ENCODE results near the gene ATP5PF. TPM values are rescaled to one million over a fixed set of nuclear protein-coding genes. Genes with fewer than 3 reads are reported as not detected.

Gene ATP5PF, protein sequence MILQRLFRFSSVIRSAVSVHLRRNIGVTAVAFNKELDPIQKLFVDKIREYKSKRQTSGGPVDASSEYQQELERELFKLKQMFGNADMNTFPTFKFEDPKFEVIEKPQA
- 16.7 and 17.7 TPM in 2 replicates for total RNA-seq (2013; cell fraction: nucleolus; rRNA removed)
- 103 and 110 TPM in 2 replicates for total RNA-seq (2014; rRNA removed)
- 170 and 175 TPM in 2 replicates for total RNA-seq (2014; rRNA removed; fragmentation: Illumina TruSeq; extraction: Trizol)
- total RNA-seq (2021): 140 and 147 TPM in 2 replicates
- 191 TPM for polyA plus RNA-seq (2011; ENCODE audit: low read depth)
- polyA plus RNA-seq (2011; rRNA removed): 257 and 338 TPM in 2 replicates
- polyA plus RNA-seq (2011; cell fraction: cytosol; rRNA removed): 127 and 146 TPM in 2 replicates
- polyA plus RNA-seq (2011; cell fraction: nucleus; rRNA removed): 51.3 and 62.4 TPM in 2 replicates
- polyA plus RNA-seq (2012): 197 and 228 TPM in 2 replicates
- polyA plus RNA-seq (2014; fragmentation: Illumina TruSeq; extraction: Trizol): 534 and 796 TPM in 2 replicates
- 1,000 to 10,000 TPM; 1,189 to 1,604 TPM for polyA plus RNA-seq (2014; fragmentation: Nextera tagmentation; extraction: Ambion mirVana)
- polyA plus RNA-seq (2014; rRNA removed): 375 and 439 TPM in 2 replicates
- 100 to 1,000 TPM; 851 to 853 TPM for polyA plus RNA-seq (2016; fragmentation: Nextera tagmentation; extraction: Ambion mirVana)
- polyA minus RNA-seq (2011; rRNA and poly(A)+ RNA removed): 50.2 and 57.6 TPM in 2 replicates
- polyA minus RNA-seq (2011; cell fraction: cytosol; rRNA and poly(A)+ RNA removed): 13.4 and 27.2 TPM in 2 replicates
- polyA minus RNA-seq (2011; cell fraction: nucleus; rRNA and poly(A)+ RNA removed): 13.3 and 17.8 TPM in 2 replicates
- Bru-seq, nascent RNA: percentile 82 among the genes with signal in this experiment
- percentile 67 among the genes with signal in this experiment for BruChase-seq, experiment 1, labeled RNA remaining after a 6-hour chase
- percentile 68 among the genes with signal in this experiment for BruChase-seq, experiment 2, labeled RNA remaining after a 2-hour chase
- long read RNA-seq, experiment 1, transcript ATP5PF-204 (4 exons, 1,179 nt): minor isoform, 7 of 206 reads
- long read RNA-seq, experiment 1, transcript ATP5PF-202 (4 exons, 826 nt): minor isoform, 7 of 206 reads
- long read RNA-seq, experiment 1, transcript ATP5PF-203 (4 exons, 647 nt): minor isoform, 9 of 206 reads
- long read RNA-seq, experiment 1, transcript ATP5PF-201 (4 exons, 614 nt): major isoform, 165 of 206 reads
- long read RNA-seq, experiment 1, partial matches to known transcripts: 7 of 206 reads
- long read RNA-seq, experiment 1, other reads (novel, unspliced or antisense): 5 of 206 reads
- long read RNA-seq, experiment 2, transcript ATP5PF-204 (4 exons, 1,179 nt): minor isoform, 7 of 352 reads
- long read RNA-seq, experiment 2, transcript ATP5PF-201 (4 exons, 614 nt): major isoform, 309 of 352 reads
- long read RNA-seq, experiment 2, transcript ATP5PF-205 (5 exons, 589 nt): minor isoform, 8 of 352 reads
- long read RNA-seq, experiment 2, transcript ATP5PF-203 (4 exons, 647 nt): minor isoform, 5 of 352 reads
- long read RNA-seq, experiment 2, partial matches to known transcripts: 10 of 352 reads
- long read RNA-seq, experiment 2, other reads (novel, unspliced or antisense): 7 of 352 reads

DNA sequence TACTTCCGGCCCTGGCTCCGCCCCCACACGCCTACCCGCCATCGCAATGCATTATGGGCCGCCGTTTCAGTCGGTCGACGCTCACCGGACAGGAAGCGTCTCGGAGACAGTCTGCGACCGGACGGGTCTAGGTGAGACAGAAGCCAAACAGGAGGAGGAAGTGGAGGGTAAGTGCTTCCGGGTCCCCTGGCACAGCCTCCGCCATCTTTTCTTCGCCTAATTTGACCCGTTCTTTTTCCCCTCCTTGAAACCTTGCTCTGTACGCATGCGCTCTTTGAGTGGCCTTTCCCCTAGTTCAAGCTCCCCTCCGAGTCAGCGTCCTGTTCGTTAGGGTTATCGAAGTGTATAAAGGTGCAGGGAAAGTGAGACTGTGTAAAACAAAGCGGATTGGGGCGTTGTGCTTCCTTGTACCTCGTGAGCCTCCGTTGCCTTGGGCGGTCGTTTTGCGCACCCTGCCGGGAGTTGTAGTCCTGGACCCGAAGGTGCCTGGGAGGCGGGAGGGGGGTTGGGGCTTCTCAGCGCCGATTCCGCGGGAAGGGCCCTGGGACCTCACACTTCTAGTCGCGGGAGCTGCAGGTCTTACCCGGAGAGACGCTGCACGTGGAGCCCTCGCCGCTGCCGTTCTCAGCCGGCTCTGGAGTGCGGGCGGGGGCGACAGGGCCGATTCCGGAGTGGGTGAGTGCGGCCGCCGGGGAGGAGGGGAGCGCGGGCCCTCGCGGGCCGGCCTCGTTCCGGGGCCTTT, at the start of gene ATP5PF, which contains the start of gene GABPA:
Gene ATP5PF (minus strand): TSS at position 1 of the 742 bp plus-strand sequence. CDS start 5,110 bp downstream, outside the sequence.
Gene GABPA (plus strand): TSS at position 69 of the 742 bp plus-strand sequence. CDS start 6,627 bp downstream, outside the sequence.
- SMC1A ChIA-PET (ENCODE audit: uncharacterized antibody, unreplicated experiment): interaction anchor here (0.8 to 0.9 kb wide), 3 partner anchors 17 to 319 kb away, joined by 3 read pairs; no protein-coding TSS in a partner anchor
- in situ Hi-C loops (cut with MboI): loop anchor here (5.0 to 10.0 kb wide), 2 partner anchors 128 to 320 kb away; partner anchors contain the start of gene MRPL39
- TF ChIP-seq BMI1 (IDR thresholded peaks at IDR 0.05; ENCODE audit: borderline replicate concordance) (no peak), SMC3 (IDR thresholded peaks at IDR 0.05; ENCODE audit: borderline replicate concordance, low read length) (no peak; the same call in 1 of the 2 replicates), HCFC1 (IDR thresholded peaks at IDR 0.05; ENCODE audit: low read length) (peak; percentile 82)
- TF ChIP-seq, protein P1, sequence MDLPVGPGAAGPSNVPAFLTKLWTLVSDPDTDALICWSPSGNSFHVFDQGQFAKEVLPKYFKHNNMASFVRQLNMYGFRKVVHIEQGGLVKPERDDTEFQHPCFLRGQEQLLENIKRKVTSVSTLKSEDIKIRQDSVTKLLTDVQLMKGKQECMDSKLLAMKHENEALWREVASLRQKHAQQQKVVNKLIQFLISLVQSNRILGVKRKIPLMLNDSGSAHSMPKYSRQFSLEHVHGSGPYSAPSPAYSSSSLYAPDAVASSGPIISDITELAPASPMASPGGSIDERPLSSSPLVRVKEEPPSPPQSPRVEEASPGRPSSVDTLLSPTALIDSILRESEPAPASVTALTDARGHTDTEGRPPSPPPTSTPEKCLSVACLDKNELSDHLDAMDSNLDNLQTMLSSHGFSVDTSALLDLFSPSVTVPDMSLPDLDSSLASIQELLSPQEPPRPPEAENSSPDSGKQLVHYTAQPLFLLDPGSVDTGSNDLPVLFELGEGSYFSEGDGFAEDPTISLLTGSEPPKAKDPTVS (IDR thresholded peaks at IDR 0.05; ENCODE audit: low read depth, low read length): 0 out of 2 replicates have a peak, but pooled peaks have one; percentile 43
- TF ChIP-seq, protein P2, sequence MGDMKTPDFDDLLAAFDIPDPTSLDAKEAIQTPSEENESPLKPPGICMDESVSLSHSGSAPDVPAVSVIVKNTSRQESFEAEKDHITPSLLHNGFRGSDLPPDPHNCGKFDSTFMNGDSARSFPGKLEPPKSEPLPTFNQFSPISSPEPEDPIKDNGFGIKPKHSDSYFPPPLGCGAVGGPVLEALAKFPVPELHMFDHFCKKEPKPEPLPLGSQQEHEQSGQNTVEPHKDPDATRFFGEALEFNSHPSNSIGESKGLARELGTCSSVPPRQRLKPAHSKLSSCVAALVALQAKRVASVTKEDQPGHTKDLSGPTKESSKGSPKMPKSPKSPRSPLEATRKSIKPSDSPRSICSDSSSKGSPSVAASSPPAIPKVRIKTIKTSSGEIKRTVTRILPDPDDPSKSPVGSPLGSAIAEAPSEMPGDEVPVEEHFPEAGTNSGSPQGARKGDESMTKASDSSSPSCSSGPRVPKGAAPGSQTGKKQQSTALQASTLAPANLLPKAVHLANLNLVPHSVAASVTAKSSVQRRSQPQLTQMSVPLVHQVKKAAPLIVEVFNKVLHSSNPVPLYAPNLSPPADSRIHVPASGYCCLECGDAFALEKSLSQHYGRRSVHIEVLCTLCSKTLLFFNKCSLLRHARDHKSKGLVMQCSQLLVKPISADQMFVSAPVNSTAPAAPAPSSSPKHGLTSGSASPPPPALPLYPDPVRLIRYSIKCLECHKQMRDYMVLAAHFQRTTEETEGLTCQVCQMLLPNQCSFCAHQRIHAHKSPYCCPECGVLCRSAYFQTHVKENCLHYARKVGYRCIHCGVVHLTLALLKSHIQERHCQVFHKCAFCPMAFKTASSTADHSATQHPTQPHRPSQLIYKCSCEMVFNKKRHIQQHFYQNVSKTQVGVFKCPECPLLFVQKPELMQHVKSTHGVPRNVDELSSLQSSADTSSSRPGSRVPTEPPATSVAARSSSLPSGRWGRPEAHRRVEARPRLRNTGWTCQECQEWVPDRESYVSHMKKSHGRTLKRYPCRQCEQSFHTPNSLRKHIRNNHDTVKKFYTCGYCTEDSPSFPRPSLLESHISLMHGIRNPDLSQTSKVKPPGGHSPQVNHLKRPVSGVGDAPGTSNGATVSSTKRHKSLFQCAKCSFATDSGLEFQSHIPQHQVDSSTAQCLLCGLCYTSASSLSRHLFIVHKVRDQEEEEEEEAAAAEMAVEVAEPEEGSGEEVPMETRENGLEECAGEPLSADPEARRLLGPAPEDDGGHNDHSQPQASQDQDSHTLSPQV (IDR thresholded peaks at IDR 0.05): no peak
- TF ChIP-seq, protein P3, sequence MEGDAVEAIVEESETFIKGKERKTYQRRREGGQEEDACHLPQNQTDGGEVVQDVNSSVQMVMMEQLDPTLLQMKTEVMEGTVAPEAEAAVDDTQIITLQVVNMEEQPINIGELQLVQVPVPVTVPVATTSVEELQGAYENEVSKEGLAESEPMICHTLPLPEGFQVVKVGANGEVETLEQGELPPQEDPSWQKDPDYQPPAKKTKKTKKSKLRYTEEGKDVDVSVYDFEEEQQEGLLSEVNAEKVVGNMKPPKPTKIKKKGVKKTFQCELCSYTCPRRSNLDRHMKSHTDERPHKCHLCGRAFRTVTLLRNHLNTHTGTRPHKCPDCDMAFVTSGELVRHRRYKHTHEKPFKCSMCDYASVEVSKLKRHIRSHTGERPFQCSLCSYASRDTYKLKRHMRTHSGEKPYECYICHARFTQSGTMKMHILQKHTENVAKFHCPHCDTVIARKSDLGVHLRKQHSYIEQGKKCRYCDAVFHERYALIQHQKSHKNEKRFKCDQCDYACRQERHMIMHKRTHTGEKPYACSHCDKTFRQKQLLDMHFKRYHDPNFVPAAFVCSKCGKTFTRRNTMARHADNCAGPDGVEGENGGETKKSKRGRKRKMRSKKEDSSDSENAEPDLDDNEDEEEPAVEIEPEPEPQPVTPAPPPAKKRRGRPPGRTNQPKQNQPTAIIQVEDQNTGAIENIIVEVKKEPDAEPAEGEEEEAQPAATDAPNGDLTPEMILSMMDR (IDR thresholded peaks at IDR 0.05 in 2 of 3, conservative IDR thresholded peaks at IDR 0.05 in 1 of 3; ENCODE audit: control insufficient read depth in 2 of 3, extremely low read depth in 1 of 3, insufficient read depth in 1 of 3, low read depth in 3 of 3, low read length in 3 of 3): no peak

More for the DNA sequence above, at the start of gene ATP5PF, which contains the start of gene GABPA:
- no TSS peak for BruUV-seq (replicated peaks)
- Histone ChIP-seq H3K4me2 (ENCODE audit: control insufficient read depth, insufficient read depth) (peak within 1 kb of the TSS; percentile 97), H3K4me1 (ENCODE audit: control insufficient read depth, insufficient read depth, low read length) (peaks cover 26% of the 10 kb centered on the region), H3K9ac (ENCODE audit: control insufficient read depth, insufficient read depth, low read length) (peak within 1 kb of the TSS; percentile 91), H2AFZ (ENCODE audit: control insufficient read depth, low read depth, low read length) (peak within 1 kb of the TSS; percentile 95), H3K4me3 (peak within 1 kb of the TSS; percentile 98), H3K79me2 (ENCODE audit: control insufficient read depth, insufficient read depth, low read length) (peaks cover 91% of the 10 kb centered on the region), H3K36me3 (ENCODE audit: control insufficient read depth in 2 of 2, insufficient read depth in 2 of 2, low read length in 1 of 2) (no peaks in the 10 kb centered on the region), H3K9me3 (replicated peaks; ENCODE audit: control insufficient read depth, insufficient read depth, low read length) (no peaks in the 10 kb centered on the region), H3K27me3 (replicated peaks in 1 of 2; ENCODE audit: control insufficient read depth in 2 of 2, insufficient read depth in 2 of 2, low read length in 1 of 2) (no peaks in the 10 kb centered on the region), H4K20me1 (ENCODE audit: control insufficient read depth, insufficient read depth) (no peaks in the 10 kb centered on the region), H3K27ac (ENCODE audit: control insufficient read depth, insufficient read depth) (peak within 1 kb of the TSS; percentile 97)
- ChIA-PET CTCF (interaction anchor here (1.3 to 1.7 kb wide), 3 partner anchors 23 to 129 kb away, joined by 5 to 11 read pairs (median 7); no protein-coding TSS in a partner anchor), RAD21 (ENCODE audit: unreplicated experiment) (interaction anchor here (0.7 to 1.5 kb wide), 6 partner anchors 9 to 311 kb away, joined by 3 to 4 read pairs (median 4); partner anchors contain the start of genes JAM2 and MRPL39), POLR2A (interaction anchor here (1.0 to 2.2 kb wide), 4 partner anchors 10 to 314 kb away, joined by 3 to 12 read pairs (median 3); no protein-coding TSS in a partner anchor)
- intact Hi-C loops (cut with micrococcal nuclease; ENCODE audit: unreplicated experiment): loop anchor here (1.0 to 10.0 kb wide), 4 partner anchors 128 to 430 kb away; partner anchors contain the start of gene MRPL39
- peak; percentile 97 for DNase-seq (ENCODE audit: low read depth, low spot score)
- peak; percentile 90 for ATAC-seq
- FAIRE-seq: peak; percentile 99
- under 1% methylated on average over 62 of the region's 64 CpGs for WGBS (ENCODE audit: insufficient coverage, insufficient replicate concordance, low lambda C conversion rate, missing lambda C conversion rate)
